Endothelial cell of umbilical vein (primary cell): Measurements from ENCODE around the gene ERBB4. TPM values are rescaled to one million over a fixed set of nuclear protein-coding genes. Genes with fewer than 3 reads are reported as not detected.

Experiments used
- BruUV-seq: library from RNA; stranded (reverse); fragments of 400-500 nt; replicated peaks from 2 replicates; lab custom pipeline; 2021; lab: Mats Ljungman, UMichigan
- CTCF ChIA-PET: fragments of 300-600, 350-600 bp; sonication (Branson Sonifier 250); formaldehyde crosslinking; loops from one replicate; lab custom pipeline; 2021; ENCODE audit warnings: antibody characterized with exemption, inconsistent platforms; lab: Charles Lee
- POLR2A ChIA-PET: fragments of 300-600, 350-600 bp; sonication (Branson Sonifier 250); formaldehyde crosslinking; loops from one replicate; lab custom pipeline; 2021; ENCODE audit warnings: antibody characterized with exemption, inconsistent platforms; lab: Charles Lee
- DNase-seq: peaks from one replicate; pipeline ENCODE4 v3.0.0-alpha.2; 2011; ENCODE audit warnings: low read depth, low spot score
- FAIRE-seq: peaks from 2 replicates; lab custom pipeline; 2011; peaks lifted over from hg19 to GRCh38; lab: Jason Lieb, UNC
- H2AFZ ChIP-seq: 2 replicates; pipeline ENCODE4 v1.6.0; 2012; ENCODE audit warnings: low read depth, low read length, control low read depth, inconsistent platforms
- H3K27ac ChIP-seq: 2 replicates; pipeline ENCODE4 v1.5.1; 2011; ENCODE audit warnings: low read depth, mild to moderate bottlenecking, control low read depth, low read length, moderate library complexity; ENCODE audit not compliant: insufficient read depth
- H3K27me3 ChIP-seq, 2 experiments: 2 replicates each; pipeline versions ENCODE4 v1.6.0 to v1.6.1; 2011; ENCODE audit warnings: low read length in 2 of 2, mixed read lengths in 1 of 2; ENCODE audit not compliant: control insufficient read depth in 2 of 2, insufficient read depth in 2 of 2
- H3K36me3 ChIP-seq, 2 experiments: 2 replicates in 1 of 2; 3 replicates in 1 of 2; pipeline ENCODE4 v1.5.1; 2011; ENCODE audit warnings: low read length in 2 of 2, mild to moderate bottlenecking in 1 of 2, moderate library complexity in 1 of 2; ENCODE audit not compliant: control insufficient read depth in 2 of 2, insufficient read depth in 2 of 2; ENCODE audit errors: extremely low read depth in 1 of 2
- H3K4me1 ChIP-seq: 3 replicates; pipeline ENCODE4 v1.5.1; 2011; ENCODE audit warnings: mild to moderate bottlenecking, low read length; ENCODE audit not compliant: control insufficient read depth, insufficient read depth; ENCODE audit errors: extremely low read depth
- H3K4me2 ChIP-seq: 2 replicates; pipeline ENCODE4 v1.6.1; 2011; ENCODE audit warnings: low read length, control low read depth, mixed read lengths; ENCODE audit not compliant: insufficient read depth
- H3K4me3 ChIP-seq, 3 experiments: fragments of 200-600 bp in 1 of 3; sonication (generic), shearing (Covaris generic) in 1 of 3; replicated peaks in 1 of 3; 2 replicates each; pipeline ENCODE4 v1.5.1; 2011 to 2016; ENCODE audit warnings: control low read depth in 3 of 3, low read length in 3 of 3, mild to moderate bottlenecking in 2 of 3, inconsistent platforms in 1 of 3, low read depth in 1 of 3, moderate library complexity in 1 of 3; ENCODE audit not compliant: insufficient read depth in 1 of 3
- H3K79me2 ChIP-seq: 2 replicates; pipeline ENCODE4 v1.6.0; 2012; ENCODE audit warnings: low read length, inconsistent platforms; ENCODE audit not compliant: control insufficient read depth, insufficient read depth
- H3K9ac ChIP-seq: replicated peaks from 2 replicates; pipeline ENCODE3; 2011; ENCODE audit warnings: low read length, control low read depth; ENCODE audit not compliant: insufficient read depth; ENCODE audit errors: extremely low read depth
- H3K9me1 ChIP-seq: replicated peaks from 3 replicates; pipeline ENCODE4 v1.6.0; 2011; ENCODE audit warnings: mild to moderate bottlenecking, low read length; ENCODE audit not compliant: control insufficient read depth, insufficient read depth; ENCODE audit errors: extremely low read depth
- H3K9me3 ChIP-seq: replicated peaks from 2 replicates; pipeline ENCODE4 v1.5.1; 2012; ENCODE audit warnings: low read length, inconsistent platforms; ENCODE audit not compliant: control insufficient read depth, insufficient read depth
- H4K20me1 ChIP-seq: replicated peaks from 2 replicates; pipeline ENCODE3; 2011; ENCODE audit warnings: mild to moderate bottlenecking, low read length; ENCODE audit not compliant: control insufficient read depth, insufficient read depth; ENCODE audit errors: extremely low read depth
- EZH2 ChIP-seq: IDR thresholded peaks from 2 replicates; pipeline ENCODE4 v1.6.1; 2012; ENCODE audit warnings: borderline replicate concordance, low read depth, mild to moderate bottlenecking, moderate library complexity, low read length, inconsistent platforms; ENCODE audit not compliant: severe bottlenecking
- FOS ChIP-seq: IDR thresholded peaks from 2 replicates; pipeline ENCODE4 v1.6.1; 2011; ENCODE audit warnings: mild to moderate bottlenecking, low read length, moderate library complexity, borderline replicate concordance; ENCODE audit not compliant: insufficient read depth
- GATA2 ChIP-seq: IDR thresholded peaks from 2 replicates; pipeline ENCODE4 v1.7.0; 2011; ENCODE audit warnings: low read depth, mild to moderate bottlenecking, moderate library complexity, mixed read lengths, low read length; ENCODE audit not compliant: insufficient read length, insufficient read depth
- JUN ChIP-seq: IDR thresholded peaks from 2 replicates; pipeline ENCODE4 v1.6.1; 2011; ENCODE audit warnings: borderline replicate concordance, low read depth; ENCODE audit not compliant: insufficient read length, insufficient read depth
- MYC ChIP-seq: IDR thresholded peaks from one replicate; pipeline ENCODE4 v1.6.1; 2011; ENCODE audit warnings: mild to moderate bottlenecking, low read depth, low read length
- POLR2A ChIP-seq: IDR thresholded peaks from 2 replicates; pipeline ENCODE4 v1.6.1; 2012; ENCODE audit warnings: low read depth, mild to moderate bottlenecking, control low read depth, low read length
- POLR2AphosphoS5 ChIP-seq: IDR thresholded peaks from 2 replicates; pipeline ENCODE4 v1.6.1; 2012; ENCODE audit warnings: low read depth, mild to moderate bottlenecking, control low read depth, low read length, moderate library complexity; ENCODE audit not compliant: insufficient read depth
- dilution Hi-C: fragments of 300-500 bp; cut with MboI; formaldehyde crosslinking; loops from one replicate; pipeline ENCODE4 v1.15.0; 2019; ENCODE audit warnings: low sequenced_read_pairs; ENCODE audit not compliant: extremely low pct_ligation_motif_present
- intact Hi-C: fragments of 100-400 bp; cut with micrococcal nuclease; formaldehyde crosslinking; loops from one replicate; pipeline ENCODE4 v1.10.0; 2022
- polyA plus RNA-seq, 4 experiments: library from polyadenylated mRNA; depleted of rRNA in 3 of 4; stranded (reverse) in 3 of 4; unstranded in 1 of 4; fragments of >200 nt; gene quantifications; 2 replicates each; pipeline versions ENCODE4 v1.2.1 to v1.2.3, GENCODE V29; 2011 to 2012; ENCODE audit warnings: missing spikeins in 1 of 4
- total RNA-seq: library from RNA; stranded (reverse); gene quantifications from 2 replicates; pipeline ENCODE4 v1.2.3, GENCODE V29; 2021
- TF ChIP-seq, protein P1 (sequence below): IDR thresholded peaks from 2 replicates; pipeline ENCODE4 v1.6.1; 2011; ENCODE audit not compliant: insufficient read depth, insufficient read length
- TF ChIP-seq, protein P2 (sequence below), 2 donors: IDR thresholded peaks; 1 replicate in 1 of 2; 2 replicates in 1 of 2; pipeline ENCODE4 v1.5.1; 2011; ENCODE audit warnings: low read length in 2 of 2, mild to moderate bottlenecking in 2 of 2, moderate library complexity in 2 of 2, control low read depth in 1 of 2, inconsistent platforms in 1 of 2, low read depth in 1 of 2; ENCODE audit not compliant: insufficient read depth in 1 of 2; ENCODE audit errors: extremely low read depth in 1 of 2

The ERBB4 gene
- total and polyA plus RNA-seq, 2 donors (not counting 3 experiments of a cell fraction or from before 2014, with no cell fraction given), result 0.01 to 0.27 TPM

DNA sequence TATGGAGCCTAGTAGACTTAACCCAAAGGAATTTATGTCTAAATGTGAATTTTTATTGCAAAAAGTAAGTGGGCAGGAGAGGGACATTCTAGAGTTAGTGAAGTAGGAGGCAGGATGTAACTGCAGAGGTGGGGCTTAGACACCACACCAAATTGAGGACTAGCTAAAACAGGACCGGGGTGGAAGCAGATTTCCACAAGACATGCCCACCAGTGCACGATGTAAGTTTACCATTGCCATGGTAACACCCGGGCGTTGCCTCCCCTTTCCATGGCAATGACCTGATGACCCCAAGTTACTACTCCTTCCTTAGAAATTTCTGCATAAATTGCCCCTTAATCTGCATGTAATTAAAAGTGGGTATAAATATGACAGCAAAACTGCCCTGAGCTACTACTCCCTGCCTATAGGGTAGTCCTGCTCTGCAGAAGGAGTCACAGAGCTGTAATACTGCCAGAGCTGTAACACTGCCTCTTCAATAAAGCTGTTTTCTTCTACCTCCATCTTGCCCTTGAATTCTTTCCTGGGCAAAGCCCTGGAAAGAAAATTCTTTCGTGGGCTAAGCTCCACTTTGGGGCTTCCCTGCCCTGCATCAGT is 509.7 kb downstream of the ERBB4 start:
- ChIA-PET POLR2A (no interaction called here), CTCF (interaction anchor here (1.3 kb wide), 1 partner anchor 24 kb away, joined by 7 read pairs; no protein-coding TSS in a partner anchor)
- Histone ChIP-seq H3K4me3 (no peak overlapping the region), H3K4me2 (no peak overlapping the region), H3K9me3 (no peaks in the 10 kb centered on the region), H3K4me1 (peaks cover 39% of the 10 kb centered on the region), H3K9ac (no peak overlapping the region), H3K27me3 (no peaks in the 10 kb centered on the region), H3K27ac (no peak overlapping the region), H3K9me1 (no peaks in the 10 kb centered on the region), H2AFZ (no peak overlapping the region), H4K20me1 (no peaks in the 10 kb centered on the region), H3K79me2 (no peaks in the 10 kb centered on the region), H3K36me3 (no peaks in the 10 kb centered on the region)
- DNase-seq (no peak), FAIRE-seq (no peak)
- dilution Hi-C loops, result no loop called here
- intact Hi-C loops, result no loop called here
- TF ChIP-seq, protein P1, sequence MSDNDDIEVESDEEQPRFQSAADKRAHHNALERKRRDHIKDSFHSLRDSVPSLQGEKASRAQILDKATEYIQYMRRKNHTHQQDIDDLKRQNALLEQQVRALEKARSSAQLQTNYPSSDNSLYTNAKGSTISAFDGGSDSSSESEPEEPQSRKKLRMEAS, result no peak
- TF ChIP-seq POLR2AphosphoS5, result no peak
- no peak for TF ChIP-seq EZH2
- no peak for TF ChIP-seq MYC
- no peak for TF ChIP-seq JUN
- no peak for TF ChIP-seq FOS
- TF ChIP-seq, protein P2, sequence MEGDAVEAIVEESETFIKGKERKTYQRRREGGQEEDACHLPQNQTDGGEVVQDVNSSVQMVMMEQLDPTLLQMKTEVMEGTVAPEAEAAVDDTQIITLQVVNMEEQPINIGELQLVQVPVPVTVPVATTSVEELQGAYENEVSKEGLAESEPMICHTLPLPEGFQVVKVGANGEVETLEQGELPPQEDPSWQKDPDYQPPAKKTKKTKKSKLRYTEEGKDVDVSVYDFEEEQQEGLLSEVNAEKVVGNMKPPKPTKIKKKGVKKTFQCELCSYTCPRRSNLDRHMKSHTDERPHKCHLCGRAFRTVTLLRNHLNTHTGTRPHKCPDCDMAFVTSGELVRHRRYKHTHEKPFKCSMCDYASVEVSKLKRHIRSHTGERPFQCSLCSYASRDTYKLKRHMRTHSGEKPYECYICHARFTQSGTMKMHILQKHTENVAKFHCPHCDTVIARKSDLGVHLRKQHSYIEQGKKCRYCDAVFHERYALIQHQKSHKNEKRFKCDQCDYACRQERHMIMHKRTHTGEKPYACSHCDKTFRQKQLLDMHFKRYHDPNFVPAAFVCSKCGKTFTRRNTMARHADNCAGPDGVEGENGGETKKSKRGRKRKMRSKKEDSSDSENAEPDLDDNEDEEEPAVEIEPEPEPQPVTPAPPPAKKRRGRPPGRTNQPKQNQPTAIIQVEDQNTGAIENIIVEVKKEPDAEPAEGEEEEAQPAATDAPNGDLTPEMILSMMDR (IDR thresholded peaks at IDR 0.05; ENCODE audit: extremely low read depth in 1 of 2, insufficient read depth in 1 of 2, low read depth in 1 of 2, low read length in 2 of 2), result no peak
- TF ChIP-seq GATA2, result no peak
- TF ChIP-seq POLR2A, result no peak
- BruUV-seq, result no TSS peak
